NCI-H510A treated with DMSO at 0.1 percent for 48 hours (cell line): ENCODE data around the gene PHLDB2.

Source experiments
- DNase-seq: peaks from one replicate; lab custom pipeline; 2025; lab: John Stamatoyannopoulos, UW

Gene PHLDB2

DNA sequence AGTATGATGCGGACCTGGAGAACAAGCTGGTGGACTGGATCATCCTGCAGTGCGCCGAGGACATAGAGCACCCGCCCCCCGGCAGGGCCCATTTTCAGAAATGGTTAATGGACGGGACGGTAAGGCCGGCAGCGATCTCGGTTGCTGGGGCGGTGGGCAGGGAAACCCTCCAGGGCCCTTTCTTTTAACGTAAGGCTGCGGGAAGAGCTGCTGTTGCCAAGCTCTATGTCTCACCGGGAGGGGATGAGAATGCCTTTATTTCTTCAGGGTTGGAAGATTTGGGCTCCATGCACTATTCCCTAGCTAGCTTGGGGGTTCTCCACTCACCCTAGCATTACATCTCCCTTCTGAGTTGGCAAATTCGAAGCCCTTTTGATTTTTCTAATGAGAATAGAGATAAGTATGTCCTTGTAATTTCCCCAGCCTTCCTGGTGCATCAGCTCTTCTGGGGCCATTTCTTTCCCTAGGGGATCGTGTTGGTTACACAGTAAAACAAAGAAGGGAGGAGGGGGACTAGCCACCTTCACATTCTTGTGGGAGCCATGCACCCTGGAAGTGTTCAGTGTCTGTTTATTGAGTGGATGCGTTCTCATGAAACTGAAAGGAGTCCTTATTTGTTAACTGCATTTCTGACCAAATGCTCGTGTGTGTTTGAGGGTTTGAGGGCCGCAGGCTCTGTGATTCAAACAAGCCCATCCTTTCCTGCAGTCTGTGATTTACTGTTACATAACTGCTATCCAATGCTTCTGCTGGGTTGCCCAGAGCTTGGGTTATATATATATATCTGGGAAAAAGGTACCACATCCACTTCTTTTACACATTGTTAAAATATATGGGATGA, 140.6 kb downstream of the PHLDB2 start:
- DNase-seq, result no peak

DNA sequence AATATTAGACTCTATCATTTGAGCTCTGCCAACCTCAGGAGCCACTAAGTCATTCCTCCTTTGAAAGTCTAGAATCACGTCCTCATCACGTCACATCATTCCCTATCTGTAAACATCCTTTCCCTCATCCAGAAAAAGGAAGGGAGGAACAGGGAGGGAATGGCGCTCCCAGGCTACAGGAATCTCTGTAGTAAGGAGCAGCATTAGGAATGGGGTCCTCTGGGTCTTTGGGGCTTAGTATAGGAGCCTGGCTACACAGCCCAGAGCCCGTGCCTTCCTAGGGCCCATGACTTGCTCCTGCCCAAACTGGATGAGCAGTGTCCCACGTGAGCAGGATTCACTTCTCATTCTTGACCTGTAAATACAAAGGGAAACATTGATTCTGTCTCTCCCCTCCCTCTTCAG, 141.3 kb downstream of the PHLDB2 start:
- DNase-seq, result no peak

DNA sequence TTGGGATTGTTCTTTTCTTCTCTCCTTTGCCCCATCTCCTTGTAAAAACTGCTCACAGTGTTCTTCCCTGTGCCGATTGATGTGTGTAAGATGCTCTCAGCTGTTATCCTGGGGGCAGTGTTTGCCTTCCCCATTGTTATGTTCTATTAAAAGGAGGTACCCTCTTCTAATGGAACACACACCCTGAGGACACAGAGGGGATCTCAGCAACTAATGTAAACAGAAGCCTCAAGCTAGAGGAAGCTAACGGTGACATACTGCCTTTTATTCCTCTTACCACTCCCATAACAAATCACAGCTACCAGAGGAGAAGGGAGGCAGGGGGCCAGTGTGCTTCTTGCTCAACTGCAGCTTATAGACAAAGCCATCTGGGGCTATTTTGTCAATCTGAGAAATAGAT, 141.9 kb downstream of the PHLDB2 start:
- DNase-seq, result no peak

DNA sequence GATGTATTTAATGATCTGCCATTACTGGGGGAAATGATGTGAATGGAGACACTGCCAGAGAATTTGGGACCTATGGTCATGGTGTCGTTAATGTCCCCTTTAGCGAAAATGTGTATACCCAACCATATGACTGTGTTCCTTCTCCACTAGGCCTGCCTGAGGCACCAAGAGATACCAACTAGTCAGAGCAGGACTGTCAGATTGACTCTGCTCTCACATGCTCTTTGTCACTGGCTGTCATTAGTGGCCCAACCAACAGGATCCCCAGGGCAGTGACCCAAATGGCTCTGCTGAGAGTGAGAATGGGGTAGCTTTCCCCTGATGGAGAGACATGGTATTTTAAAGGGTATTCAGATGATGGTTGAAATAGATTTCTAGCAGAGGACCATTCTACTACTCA, 142.5 kb downstream of the PHLDB2 start:
- no peak for DNase-seq

DNA sequence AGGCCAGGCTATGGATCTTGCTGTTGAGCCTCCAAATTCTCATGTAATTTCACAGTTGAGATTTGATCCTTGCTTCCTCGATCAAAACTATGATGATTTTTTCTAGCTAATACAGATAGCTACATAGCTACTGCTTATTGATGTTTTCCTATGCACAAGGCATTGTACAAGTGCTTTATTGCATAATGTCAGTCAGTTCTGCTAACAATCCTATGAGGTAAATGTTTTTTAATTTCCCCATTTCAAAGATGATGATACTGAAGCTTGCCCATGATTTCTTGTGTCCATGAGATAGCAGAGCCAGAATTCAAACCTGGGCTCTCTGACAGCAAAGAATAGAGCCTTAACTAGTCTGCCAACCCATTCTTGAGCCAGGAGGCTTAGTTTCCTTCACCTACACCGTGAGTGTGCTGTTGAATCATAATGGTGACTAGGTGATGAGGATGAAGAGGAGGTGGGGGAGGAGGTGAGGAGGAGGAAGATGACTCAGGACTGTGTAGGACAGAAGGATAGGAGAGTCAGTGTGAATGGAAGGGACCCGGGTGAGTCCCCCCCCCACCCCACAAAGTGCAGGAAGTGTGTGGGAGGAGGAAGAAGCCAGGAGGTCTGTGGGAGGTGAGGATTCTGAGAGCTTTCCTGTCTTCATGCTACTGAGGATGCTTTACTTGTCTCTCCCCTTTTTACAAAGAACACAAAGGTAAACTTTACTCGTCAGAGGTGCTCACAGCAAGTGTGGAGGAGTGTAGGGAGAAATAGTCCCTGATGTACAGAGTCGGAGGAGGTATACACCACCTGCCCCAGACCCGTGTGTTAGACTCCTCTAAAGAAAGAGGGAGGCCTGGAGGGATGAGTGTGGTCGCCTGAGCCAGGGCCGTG, 143.3 kb downstream of the PHLDB2 start:
- no peak for DNase-seq

DNA sequence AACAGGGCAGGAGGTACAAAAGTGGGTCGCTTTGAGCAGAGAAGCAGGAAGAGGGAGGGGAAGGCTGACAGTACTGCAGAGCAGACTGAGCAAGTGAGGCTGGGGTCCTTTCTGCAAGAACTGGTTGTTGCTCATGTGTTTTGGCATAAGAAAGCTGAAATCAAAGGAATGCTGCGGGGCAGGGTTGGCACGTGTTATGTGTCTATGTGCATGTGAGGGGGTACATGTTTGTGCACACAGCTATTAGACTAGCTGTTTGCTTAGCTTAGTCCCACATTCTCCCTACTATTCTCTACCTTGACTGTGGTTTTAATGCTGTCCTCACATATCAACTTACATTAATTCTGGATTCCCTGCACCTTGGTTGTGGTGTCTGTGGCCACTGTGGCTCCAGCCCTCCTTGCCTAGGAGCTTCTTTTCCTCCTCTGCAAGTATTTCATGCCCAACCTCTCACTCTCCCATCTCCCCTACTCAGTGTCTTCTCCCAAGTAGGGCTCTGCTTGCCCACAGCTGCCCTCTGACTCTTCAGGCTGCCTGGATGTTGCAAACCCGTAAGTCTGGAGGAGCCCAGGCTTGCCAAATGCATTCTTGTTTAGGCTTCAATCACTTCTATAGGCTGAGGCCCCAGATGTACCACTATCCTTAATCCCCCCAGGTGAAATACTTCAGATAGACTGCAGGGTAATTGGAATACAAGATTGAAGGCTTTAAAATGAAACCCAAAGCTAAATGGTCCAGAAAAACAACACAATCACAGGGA, 144.4 kb downstream of the PHLDB2 start:
- no peak for DNase-seq

DNA sequence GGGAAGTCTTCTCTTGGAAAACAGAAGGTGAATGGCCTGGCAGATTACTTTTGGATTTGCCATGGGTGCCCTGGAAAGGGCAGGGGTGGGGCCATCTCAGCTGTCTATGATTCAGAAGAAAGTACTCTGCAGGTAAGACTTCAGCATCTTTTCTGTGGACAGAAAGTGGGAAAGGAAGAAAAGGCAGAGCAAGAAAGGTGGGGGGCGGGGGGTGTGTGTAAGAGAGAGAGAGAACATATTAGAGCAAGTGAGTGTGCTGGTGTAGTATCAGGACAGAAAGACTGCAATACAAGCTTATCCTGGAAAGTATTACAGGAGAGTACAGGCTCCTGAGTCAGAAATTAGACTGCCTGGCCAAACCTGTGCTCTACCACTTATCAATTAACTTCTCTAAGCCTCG, 145.1 kb downstream of the PHLDB2 start:
- no peak for DNase-seq

DNA sequence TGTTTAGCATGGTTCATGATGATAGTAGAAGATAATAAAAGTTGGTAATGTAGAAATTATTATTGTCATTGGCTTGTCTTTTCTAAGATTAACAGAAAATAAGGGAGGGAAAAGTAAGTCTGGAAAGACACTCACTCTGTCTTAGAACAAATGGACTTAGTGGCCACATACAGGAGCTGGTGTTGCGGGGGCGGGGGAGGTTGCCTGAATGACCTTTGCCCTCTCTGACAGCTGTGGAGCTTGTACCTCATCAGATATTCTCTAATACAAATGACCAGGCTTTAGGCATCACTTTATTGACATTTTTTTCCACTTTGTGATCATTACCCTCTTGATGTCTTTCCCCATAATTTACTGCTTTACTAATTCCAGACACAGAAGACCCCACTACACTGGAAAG, 145.6 kb downstream of the PHLDB2 start:
- no peak for DNase-seq

DNA sequence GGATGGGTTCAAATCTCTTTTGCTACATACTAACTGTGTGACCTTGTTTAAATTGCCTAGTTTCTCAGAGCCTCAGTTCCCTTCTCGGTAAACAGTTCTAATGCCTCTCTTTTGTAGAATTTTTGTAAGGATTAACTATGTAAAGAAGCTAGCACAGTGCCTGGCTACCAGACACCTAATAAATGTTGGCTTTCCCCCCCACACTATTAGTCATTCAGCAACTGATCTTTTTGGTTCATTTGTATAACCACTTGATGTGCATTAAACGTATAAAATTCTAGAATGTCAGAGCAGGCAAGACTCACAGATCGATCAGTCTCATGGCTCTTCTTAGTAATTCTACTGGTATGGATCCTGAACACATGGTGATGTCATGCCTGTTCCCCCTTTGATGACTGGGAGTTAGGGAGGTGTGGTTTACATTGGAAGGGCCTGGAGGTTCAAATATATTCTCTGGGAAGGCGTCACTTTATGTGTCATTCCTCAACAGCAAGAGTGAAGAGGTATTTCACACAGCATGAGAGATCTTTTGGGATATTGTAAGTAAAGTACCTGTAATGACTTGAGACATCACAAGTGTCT, 146.1 kb downstream of the PHLDB2 start:
- DNase-seq, result no peak

DNA sequence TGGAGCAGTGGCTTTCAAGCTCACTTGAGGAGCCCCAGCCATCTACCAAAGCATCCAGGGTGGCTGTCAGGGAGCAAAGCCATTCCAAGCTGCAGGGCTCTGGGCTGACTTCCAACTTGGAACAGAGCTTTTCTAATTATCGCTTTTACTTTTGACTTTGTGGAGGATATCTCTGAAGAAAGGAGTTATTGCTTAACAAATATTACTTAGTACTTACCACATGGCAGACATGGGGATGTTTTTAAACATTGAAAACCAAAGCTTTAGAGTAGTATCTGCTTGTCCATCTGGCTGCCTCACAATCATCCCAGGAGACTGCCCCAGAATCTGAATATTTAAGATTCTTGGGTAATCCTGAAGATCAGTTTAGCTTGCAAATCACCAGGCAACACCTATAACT, 148.6 kb downstream of the PHLDB2 start:
- DNase-seq, result no peak

DNA sequence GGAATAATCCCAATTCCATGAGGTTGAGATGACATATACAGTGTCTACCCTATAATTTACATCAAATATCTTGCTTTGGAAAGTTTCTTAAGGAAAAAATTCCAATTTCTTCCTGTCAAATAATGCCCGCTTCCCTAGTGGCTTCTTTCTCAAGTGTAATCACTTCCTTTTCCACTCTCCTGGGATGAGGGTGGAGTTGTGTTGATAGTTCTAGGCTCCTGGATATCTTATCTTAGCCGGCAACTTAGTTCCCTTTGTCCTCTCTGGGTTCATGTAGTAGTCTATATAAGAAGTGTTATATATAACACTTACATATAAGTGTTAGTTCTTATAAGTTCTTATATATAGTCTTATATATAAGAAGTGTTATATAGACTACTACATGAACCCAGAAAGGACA, 150.6 kb downstream of the PHLDB2 start:
- DNase-seq, result no peak

DNA sequence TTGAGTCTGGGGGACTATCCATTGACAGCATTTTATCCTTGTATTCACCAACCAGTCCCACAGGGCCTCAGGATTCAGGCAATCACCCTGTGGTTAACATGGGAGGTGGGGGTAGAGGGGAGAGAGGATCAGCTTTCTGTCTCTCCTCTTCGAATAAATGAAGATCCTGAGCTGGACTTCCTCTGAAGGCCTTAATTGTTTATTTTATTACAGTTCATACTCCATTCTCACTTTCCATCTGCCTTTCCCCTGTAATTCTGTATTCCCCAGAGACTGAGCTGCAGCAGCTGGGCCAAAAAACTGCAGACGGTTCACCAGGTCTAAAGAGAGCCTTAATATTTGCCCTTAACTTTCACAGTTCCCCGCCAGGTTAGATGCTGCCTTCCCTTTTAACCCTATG, 151.6 kb downstream of the PHLDB2 start:
- DNase-seq, result no peak

DNA sequence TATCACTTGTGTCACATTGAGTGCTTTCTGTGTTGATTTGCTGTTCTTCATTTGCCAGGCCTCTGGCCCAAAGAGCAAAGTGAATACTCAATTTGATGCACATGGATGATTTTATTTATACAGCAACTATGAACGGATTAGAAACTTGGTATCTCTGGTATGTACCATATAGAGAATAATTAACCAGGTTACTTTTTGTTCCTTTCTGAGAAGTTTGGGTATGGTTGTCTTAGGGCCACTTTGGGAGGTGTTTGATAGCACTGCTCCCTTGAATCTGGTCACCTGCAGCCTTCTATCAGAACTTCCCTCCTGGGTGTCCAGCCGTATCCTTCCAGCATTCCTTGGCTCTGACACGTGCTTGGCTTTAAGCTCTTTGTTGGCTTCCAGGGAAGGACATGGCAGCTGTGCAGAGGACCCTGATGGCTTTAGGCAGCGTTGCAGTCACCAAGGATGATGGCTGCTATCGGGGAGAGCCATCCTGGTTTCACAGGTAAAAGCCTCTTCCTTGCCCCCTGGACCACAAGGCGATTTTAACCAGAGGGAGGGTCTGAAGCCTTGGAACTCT, 152.4 kb downstream of the PHLDB2 start:
- no peak for DNase-seq

DNA sequence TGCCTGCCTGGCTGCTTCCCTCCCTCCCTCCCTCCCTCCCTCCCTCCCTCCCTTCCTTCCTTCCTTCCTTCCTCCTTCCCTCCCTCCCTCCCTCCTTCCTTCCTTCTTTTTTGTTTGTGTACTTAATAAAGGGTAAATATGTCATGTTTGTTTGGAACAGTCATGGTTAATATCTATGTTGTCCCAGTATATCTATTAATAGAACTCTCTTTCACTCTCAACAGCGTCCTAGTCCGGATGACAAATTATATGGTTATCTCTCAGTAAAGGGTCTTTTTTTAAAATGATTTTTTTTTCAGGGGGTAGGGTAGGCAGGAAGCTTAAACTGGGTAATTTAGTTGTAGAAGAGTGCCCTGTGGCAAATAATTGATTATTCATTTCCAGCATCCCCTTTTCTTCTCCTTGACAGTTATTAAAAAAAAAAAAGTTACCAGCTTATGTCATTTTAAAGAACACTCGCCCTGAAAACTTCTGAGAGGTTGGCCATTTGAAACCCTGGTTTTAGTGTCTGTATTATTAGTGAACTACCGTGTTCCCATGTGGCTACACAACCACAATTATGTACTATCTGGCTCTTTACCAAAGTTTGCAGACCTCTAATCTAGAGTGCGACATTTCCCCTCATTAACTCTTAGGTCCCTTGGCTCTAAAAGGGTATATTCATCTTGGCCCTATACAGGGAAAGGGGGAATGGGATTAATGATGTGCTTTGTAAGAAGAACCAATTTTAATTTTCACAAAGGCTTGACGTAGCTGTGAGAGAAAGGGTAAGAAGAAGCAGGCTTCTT, 153.3 kb downstream of the PHLDB2 start:
- no peak for DNase-seq

DNA sequence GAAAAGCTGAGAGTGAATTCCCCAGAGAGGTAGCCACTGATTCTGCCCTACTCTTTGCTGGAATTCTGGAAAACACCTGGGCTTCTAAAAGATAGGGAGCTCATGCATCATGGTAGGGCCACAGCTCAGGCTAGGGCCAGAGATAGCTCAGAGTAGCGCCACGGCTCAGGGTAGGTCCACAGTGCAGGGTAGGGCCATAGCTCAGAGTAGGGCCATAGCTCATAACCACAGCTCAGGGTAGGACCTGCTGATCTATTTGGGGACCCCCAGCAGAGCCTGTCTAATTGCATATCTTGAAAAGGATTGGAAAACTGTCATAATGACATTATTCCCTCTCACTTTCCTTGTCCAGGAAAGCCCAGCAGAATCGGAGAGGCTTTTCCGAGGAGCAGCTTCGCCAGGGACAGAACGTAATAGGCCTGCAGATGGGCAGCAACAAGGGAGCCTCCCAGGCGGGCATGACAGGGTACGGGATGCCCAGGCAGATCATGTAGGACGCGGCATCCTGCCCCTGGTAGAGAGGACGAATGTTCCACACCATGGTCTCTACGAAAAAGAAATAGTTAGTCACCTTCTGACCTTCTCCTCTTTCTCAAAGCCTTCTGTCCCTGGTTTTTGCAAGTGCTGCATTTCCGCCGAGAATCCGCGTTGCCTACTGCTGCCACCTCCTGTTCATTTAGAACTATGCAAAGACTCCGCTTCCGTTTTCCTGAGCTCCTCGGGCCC, 154.2 kb downstream of the PHLDB2 start:
- DNase-seq, result peak; percentile 16

DNA sequence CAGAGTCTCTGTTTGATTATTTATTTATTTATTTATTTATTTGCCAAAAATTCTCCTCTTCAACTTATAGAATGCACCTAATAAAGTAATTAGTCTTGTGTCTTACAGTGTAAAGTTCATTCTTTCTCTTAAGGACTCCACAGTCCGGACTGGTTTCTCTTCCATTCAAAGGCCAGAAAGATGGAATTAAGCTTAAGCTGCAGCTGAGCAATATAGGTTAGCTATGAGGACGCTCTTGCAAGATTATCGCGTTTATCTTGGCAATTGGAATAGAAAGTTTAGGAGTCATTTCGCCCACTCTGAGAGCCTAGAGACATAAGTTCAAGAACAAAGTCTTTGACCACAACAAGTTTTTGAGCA, 154.7 kb downstream of the PHLDB2 start:
- no peak for DNase-seq

DNA sequence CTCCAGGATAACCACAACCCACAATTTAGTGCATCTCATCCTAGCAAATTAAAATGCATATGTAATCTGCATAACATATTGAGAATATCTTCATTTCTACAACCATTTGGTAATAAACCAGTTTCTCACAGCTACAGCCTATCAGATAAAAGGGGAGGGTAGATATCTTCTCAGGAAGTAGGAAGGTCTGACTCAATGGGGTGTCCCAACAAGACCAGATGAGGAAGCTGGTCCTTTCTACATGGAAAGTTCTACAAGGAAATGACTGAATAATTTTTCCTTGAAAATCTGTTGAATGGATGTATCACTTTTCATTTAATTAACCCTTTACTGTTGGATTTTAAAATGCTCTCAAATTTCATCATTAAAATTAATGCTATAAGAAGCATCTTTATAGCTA, 158.0 kb downstream of the PHLDB2 start:
- DNase-seq, result no peak

DNA sequence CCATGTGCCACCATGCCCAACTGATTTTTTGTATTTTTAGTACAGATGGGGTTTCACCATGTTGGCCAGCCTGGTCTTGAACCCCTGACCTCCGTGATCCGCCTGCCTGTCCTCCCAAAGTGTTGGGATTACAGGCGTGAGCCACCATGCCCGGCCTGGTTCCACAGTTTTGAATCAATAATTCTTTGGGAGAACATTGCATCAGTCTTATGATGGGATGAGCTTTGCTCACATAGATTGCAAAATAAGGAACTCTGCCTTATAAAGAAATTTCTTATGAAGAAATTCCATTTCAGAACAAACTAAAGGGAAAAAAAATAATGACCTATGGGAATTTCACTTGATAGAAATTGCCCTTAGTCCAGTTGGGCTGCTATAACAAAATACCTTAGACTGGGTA, 159.6 kb downstream of the PHLDB2 start:
- no peak for DNase-seq

DNA sequence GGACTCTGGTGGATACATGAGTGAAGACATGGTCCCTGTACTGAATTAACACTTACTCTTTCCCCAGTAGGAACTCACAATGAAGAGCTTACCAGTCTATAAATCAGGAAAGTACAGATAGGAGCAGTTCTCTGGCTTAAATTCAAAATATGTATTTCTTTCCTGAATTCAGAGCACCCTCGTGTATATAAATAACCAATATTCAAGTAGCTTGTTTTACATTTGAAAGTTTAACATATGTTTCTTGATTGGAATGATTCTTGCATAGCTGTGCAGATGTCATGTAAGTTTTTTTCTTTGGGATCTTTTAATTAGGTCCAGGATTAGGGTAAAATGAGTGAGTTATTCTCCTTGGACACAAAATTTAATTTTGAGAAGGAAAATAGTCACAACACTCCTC, 160.7 kb downstream of the PHLDB2 start:
- no peak for DNase-seq

DNA sequence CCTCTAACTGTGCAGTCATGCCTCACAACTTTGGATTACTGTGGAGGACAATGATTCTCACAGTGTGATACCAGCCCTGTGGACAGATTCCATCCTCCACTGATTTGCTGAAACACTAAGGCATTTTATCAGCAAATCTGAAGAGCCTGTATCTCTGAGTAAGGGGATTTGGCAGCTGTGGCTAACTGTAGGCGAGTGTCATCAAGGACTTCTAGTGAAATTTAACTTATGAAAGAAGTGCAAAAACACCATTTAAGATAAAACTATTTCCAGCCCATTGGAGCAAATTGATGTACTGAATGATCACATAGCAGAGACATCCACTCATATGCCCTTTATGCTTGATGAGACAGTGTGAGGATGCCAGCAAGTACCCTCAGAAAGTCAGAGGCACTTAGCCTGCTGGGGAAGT, 161.6 kb downstream of the PHLDB2 start:
- DNase-seq, result no peak
